ENCODE results near the gene GIT2.

Gene GIT2

DNA sequence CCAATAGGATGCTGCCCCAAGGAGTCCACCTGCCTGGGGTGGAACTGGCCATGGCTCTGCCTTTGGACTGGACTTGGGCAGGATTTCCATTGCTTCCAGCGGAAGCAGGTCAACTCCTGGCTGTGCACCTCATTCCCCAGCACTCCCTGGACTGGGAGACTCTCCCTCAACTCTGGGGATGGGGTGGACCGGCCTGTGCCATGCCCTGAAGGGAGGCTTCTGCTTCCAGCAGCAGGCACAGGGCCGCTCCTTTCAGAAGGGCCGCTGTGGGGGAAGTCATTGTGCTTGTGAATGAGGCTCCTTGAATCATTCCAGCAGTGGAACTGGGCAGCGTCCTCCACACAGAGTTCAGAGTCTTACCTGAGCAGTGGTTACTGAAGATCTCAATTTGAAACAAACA, 73.1 kb downstream of the GIT2 start:
- TF ChIP-seq, protein P1, sequence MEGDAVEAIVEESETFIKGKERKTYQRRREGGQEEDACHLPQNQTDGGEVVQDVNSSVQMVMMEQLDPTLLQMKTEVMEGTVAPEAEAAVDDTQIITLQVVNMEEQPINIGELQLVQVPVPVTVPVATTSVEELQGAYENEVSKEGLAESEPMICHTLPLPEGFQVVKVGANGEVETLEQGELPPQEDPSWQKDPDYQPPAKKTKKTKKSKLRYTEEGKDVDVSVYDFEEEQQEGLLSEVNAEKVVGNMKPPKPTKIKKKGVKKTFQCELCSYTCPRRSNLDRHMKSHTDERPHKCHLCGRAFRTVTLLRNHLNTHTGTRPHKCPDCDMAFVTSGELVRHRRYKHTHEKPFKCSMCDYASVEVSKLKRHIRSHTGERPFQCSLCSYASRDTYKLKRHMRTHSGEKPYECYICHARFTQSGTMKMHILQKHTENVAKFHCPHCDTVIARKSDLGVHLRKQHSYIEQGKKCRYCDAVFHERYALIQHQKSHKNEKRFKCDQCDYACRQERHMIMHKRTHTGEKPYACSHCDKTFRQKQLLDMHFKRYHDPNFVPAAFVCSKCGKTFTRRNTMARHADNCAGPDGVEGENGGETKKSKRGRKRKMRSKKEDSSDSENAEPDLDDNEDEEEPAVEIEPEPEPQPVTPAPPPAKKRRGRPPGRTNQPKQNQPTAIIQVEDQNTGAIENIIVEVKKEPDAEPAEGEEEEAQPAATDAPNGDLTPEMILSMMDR (IDR thresholded peaks at IDR 0.05; ENCODE audit: borderline replicate concordance, insufficient read depth, low read depth, low read length), result no peak
- no peak overlapping the region for H3K4me3 ChIP-seq (ENCODE audit: low read depth, low read length)

DNA sequence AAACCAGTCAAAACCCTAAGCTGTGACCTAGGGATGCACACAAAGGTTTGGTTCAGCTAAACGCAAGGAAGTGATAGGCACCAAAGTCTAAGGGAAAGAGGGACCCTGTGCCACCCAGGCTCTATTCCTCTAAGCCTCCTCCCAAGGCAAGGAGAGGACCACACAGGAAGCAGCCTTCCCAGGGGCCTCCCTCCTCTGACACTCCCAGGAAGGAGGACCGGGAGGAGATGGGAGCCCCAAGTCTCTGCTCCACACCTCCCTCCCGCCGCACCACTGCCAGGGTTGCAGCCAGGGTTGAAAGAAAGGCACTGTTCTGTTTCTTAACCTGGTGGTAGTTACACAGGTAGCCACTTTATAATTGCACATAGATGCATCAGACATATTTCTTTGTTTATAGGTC, 74.2 kb downstream of the GIT2 start:
- TF ChIP-seq, protein P1 (IDR thresholded peaks at IDR 0.05; ENCODE audit: borderline replicate concordance, insufficient read depth, low read depth, low read length), result no peak
- no peak overlapping the region for H3K4me3 ChIP-seq (ENCODE audit: low read depth, low read length)

DNA sequence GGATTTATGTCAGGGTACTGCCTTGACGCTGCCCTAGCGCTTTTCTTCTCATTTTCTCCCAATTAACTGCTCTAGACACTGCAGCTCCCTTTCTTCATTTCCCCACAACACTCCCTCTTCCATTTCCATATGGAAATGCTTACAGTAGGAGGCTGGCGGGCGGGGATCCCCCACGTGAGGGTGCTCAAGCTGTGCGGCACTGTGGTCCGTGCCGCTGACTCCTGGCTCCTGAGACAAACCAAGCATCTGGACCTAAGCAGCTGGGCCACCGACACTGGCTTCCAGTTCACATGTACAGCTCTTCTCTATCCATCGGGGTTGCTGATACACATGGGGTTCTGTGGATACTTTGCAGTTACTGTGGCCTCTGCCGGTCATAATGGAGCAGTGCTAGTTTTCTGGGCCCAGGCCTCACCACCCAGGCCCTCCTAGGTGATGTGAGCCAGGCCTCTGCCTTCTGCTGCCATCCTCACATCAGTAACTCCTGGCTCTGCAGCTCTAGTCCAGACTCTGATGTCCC, 75.8 kb downstream of the GIT2 start:
- H3K4me3 ChIP-seq (ENCODE audit: low read depth, low read length), result no peak overlapping the region
- TF ChIP-seq, protein P1 (IDR thresholded peaks at IDR 0.05; ENCODE audit: borderline replicate concordance, insufficient read depth, low read depth, low read length), result no peak

DNA sequence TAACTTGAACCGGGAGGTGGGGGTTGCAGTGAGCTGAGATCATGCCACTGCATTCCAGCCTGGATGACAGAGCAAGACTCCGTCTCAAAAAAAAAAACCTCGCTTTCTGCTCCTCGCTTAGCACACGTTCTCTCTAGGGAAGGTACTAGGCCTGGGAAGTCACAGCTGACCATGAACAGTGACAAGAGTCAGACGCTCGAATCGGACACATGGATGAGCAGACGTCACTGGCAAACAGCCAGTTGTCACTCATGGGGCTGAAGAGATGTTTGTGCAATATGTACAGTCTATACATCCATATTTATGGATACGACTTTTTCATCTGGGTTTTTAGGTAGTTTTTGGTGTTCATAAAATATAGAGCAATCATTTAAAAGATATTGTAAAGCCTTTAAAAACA, 76.7 kb downstream of the GIT2 start:
- TF ChIP-seq, protein P1 (IDR thresholded peaks at IDR 0.05; ENCODE audit: borderline replicate concordance, insufficient read depth, low read depth, low read length), result no peak

DNA sequence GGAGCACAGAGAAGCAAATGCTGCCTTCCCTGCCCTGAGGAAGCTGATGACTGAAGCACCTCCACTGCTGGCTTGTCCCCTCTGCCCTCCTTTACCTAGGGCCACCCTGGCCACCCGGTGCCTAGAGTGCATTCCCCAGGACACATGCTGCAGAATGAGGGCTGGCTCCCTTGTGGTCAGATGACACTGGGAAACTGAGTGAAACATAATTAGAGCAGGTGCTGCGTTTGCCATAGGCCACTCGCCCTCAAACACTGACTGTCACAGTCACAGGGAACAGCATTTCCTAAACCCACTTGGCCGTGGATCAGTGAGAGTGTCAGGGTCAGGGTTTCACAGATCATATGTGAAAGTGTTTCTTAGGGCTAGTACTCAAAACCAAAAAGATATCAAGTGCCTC, 80.1 kb downstream of the GIT2 start:
- H3K4me3 ChIP-seq (ENCODE audit: low read depth, low read length), result no peak overlapping the region
- TF ChIP-seq, protein P1 (IDR thresholded peaks at IDR 0.05; ENCODE audit: borderline replicate concordance, insufficient read depth, low read depth, low read length), result no peak

More for the DNA sequence above, 76.7 kb downstream of the GIT2 start:
- no peak overlapping the region for H3K4me3 ChIP-seq (ENCODE audit: low read depth, low read length)

DNA sequence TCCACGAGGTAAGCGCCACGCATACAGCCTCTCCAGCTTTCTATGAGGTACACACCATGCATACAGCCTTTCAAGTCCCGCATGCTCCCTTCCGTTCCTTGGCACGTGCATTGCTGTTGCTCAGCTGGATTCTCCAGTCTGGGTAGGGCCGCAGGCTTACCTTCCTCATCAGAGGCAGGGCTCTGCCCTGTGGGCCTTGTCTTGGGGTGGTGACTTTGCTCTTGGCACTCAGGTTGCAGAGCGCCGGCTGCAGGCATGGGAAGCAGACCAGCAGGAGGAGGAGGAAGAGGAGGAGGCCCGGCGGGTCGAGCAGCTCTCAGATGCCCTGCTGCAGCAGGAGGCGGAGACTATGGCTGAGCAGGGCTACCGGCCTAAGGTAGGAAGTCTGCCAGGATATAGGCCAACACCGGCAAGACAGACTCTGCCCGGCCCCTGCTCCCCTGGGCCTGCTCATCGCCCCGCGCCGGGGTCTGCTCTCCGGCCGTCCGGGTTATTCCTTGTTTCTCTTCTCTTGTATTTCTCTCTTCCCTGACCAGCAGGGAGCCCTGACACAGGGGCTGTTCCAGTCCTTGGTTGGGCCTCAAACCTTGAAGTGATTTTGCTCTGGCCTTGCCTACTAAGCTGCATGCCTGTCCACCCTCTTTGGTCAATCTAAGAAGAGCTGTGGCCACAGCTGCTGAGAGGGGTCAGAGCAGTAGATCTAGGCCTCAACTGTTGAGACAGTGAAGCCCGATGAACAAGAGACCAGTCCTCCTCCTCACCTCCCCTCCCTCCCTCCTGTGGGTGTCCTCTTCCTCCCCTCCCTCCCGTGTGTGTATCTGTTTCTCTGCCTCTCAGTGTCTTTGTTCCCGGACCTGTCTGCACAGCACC, 80.8 kb downstream of the GIT2 start:
- TF ChIP-seq, protein P1 (IDR thresholded peaks at IDR 0.05; ENCODE audit: borderline replicate concordance, insufficient read depth, low read depth, low read length), result no peak
- no peak overlapping the region for H3K4me3 ChIP-seq (ENCODE audit: low read depth, low read length)

DNA sequence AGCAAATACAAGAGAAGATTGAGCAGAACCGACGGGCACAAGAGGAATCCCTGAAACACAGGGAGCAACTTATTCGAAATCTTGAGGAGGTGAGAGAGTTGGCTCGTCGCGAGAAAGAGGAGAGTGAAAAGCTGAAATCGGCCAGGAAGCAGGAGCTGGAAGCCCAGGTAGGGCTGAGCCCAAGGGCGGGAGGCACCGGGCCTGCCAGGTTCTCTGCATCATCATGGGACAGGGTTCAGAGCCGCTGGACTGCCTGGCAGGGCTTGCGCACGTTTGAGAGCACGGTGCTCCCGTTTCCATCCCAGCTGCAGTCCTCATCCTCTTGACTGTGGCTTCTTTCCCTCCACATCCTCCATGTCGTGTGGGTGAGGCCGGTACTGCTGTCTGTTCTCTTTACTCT, 81.7 kb downstream of the GIT2 start:
- H3K4me3 ChIP-seq (ENCODE audit: low read depth, low read length), result no peak overlapping the region
- TF ChIP-seq, protein P1 (IDR thresholded peaks at IDR 0.05; ENCODE audit: borderline replicate concordance, insufficient read depth, low read depth, low read length), result no peak
